HEK293T (cell line): ENCODE measurements around the gene NUP205.

ENCODE experiments used
- CTCF ChIA-PET: fragments of 350-600 bp; formaldehyde crosslinking; extraction: SDS; loops from one replicate; lab custom pipeline; 2021; ENCODE audit warnings: antibody characterized with exemption, inconsistent platforms; lab: Yijun Ruan, JAX
- POLR2A ChIA-PET: fragments of 350-600 bp; formaldehyde crosslinking; extraction: SDS; loops from one replicate; lab custom pipeline; 2020; ENCODE audit warnings: antibody characterized with exemption, inconsistent platforms; lab: Yijun Ruan, JAX
- DNase-seq: peaks from one replicate; pipeline ENCODE4 v3.0.0; 2012; ENCODE audit warnings: mixed read lengths; ENCODE audit errors: extremely low spot score
- ARNT ChIP-seq: fragments of 450-650 bp; IDR thresholded peaks from 2 replicates; pipeline ENCODE4 v1.6.1; 2017; ENCODE audit warnings: mild to moderate bottlenecking
- BHLHE40 ChIP-seq: fragments of 450-650 bp; IDR thresholded peaks from 2 replicates; pipeline ENCODE4 v1.6.1; 2016; ENCODE audit warnings: mild to moderate bottlenecking, moderate library complexity, borderline replicate concordance
- CTBP1 ChIP-seq: fragments of 450-650 bp; IDR thresholded peaks from 2 replicates; pipeline ENCODE4 v1.6.1; 2016; ENCODE audit warnings: borderline replicate concordance
- ELF4 ChIP-seq: fragments of 450-650 bp; IDR thresholded peaks from 2 replicates; pipeline ENCODE4 v1.6.1; 2017; ENCODE audit warnings: antibody characterized with exemption
- FOXA1 ChIP-seq: fragments of 450-650 bp; IDR thresholded peaks from 2 replicates; pipeline ENCODE4 v1.6.1; 2016; ENCODE audit warnings: mild to moderate bottlenecking
- FOXK2 ChIP-seq: fragments of 450-650 bp; IDR thresholded peaks from 2 replicates; pipeline ENCODE4 v1.6.1; 2016; ENCODE audit warnings: mild to moderate bottlenecking
- FOXM1 ChIP-seq: fragments of 450-650 bp; IDR thresholded peaks from 2 replicates; pipeline ENCODE4 v1.6.1; 2017; ENCODE audit warnings: mild to moderate bottlenecking, borderline replicate concordance
- HDGF ChIP-seq: fragments of 450-650 bp; IDR thresholded peaks from 2 replicates; pipeline ENCODE4 v1.6.1; 2017; ENCODE audit warnings: antibody characterized with exemption, borderline replicate concordance
- L3MBTL2 ChIP-seq: fragments of 450-650 bp; conservative IDR thresholded peaks from 2 replicates; pipeline ENCODE4 v1.6.1; 2016; ENCODE audit warnings: mild to moderate bottlenecking
- LEF1 ChIP-seq: fragments of 450-650 bp; IDR thresholded peaks from 2 replicates; pipeline ENCODE4 v1.6.1; 2017; ENCODE audit warnings: mild to moderate bottlenecking, borderline replicate concordance
- NFRKB ChIP-seq: fragments of 450-650 bp; IDR thresholded peaks from 2 replicates; pipeline ENCODE4 v1.6.1; 2016; ENCODE audit warnings: mild to moderate bottlenecking, moderate library complexity
- SP1 ChIP-seq: fragments of 450-650 bp; IDR thresholded peaks from 2 replicates; pipeline ENCODE4 v1.6.1; 2017
- SUZ12 ChIP-seq: fragments of 450-650 bp; IDR thresholded peaks from 2 replicates; pipeline ENCODE4 v1.6.1; 2016; ENCODE audit warnings: mild to moderate bottlenecking
- TARDBP ChIP-seq: fragments of 450-650 bp; IDR thresholded peaks from 2 replicates; pipeline ENCODE4 v1.6.1; 2016
- ZNF384 ChIP-seq: fragments of 450-650 bp; IDR thresholded peaks from 2 replicates; pipeline ENCODE4 v1.6.1; 2016
- TF ChIP-seq, protein P1 (sequence below): fragments of 450-650 bp; IDR thresholded peaks from 2 replicates; pipeline ENCODE4 v1.6.1; 2016

Gene NUP205

DNA sequence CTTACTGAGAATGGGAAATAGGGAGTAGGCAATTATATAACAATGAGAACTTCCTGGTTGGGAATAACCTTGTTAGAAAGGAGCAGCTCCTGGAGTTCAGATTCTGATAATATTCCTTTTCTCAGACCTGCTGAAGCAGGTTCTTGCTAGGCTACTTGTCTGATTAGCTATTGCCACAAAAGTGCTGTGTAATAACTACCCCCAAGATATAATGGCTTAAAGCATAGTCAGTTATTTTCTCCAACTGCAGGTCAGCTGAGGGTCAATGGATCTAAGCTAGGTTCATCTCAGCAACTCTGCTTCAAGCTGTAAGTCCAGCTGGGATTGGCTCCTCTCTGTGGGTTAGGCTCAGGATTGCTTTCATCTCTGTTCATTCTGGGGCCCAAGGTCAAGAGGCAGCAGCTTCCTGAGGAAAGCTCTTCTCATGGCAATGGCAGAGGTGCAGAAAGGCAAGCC, 38.5 kb upstream of the NUP205 start:
- DNase-seq: no peak
- ChIA-PET CTCF (interaction anchor here (0.6 kb wide), 1 partner anchor 240 kb away, joined by 6 read pairs; no protein-coding TSS in a partner anchor), POLR2A (interaction anchor here (0.6 kb wide), 1 partner anchor 30 kb away, joined by 3 read pairs; no protein-coding TSS in a partner anchor)
- no peak for TF ChIP-seq FOXK2
- TF ChIP-seq BHLHE40: no peak
- no peak for TF ChIP-seq SUZ12
- TF ChIP-seq SP1: no peak
- no peak for TF ChIP-seq LEF1
- no peak for TF ChIP-seq ARNT
- no peak for TF ChIP-seq FOXA1
- TF ChIP-seq NFRKB: no peak
- no peak for TF ChIP-seq ELF4

DNA sequence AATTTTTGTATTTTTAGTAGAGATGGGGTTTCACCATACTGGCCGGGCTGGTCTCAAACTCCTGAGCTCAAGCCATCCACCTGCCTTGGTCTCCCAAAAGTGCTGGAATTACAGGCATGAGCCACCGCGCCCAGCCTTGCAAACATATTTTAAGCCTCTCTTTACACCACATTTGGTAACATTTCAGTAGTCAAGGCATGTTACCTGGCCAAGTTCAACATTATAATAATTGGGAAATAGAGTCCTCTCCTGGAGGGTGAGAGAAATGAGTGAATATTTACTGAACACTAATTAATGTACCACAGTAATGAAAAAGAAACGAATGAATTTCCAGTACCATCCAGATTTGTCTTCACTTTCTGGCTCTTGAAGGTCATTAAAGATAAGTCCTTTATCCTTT, 37.8 kb upstream of the NUP205 start:
- no peak for DNase-seq
- ChIA-PET CTCF (no interaction called here), POLR2A (no interaction called here)
- TF ChIP-seq L3MBTL2: no peak
- no peak for TF ChIP-seq FOXK2
- no peak for TF ChIP-seq HDGF

DNA sequence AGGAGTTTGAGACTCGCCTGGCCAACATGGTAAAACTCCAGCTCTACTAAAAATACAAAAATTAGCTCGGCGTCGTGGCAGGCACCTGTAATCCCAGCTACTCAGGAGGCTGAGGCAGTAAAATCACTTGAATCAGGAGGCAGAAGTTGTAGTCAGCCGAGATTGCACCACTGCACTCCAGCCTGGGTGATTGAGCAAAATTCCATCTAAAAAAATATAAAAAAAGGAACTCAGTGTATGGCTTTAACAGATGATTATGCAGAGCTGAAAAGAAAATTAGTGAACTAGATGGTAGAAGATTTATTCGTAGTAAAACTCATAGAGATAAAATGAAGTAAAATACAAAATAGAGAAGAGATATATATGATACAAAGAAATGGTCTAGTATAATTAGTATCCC, 35.2 kb upstream of the NUP205 start:
- POLR2A ChIA-PET: no interaction called here
- no peak for DNase-seq
- CTCF ChIA-PET: no interaction called here
- TF ChIP-seq CTBP1 (no peak), FOXA1 (no peak), ZNF384 (no peak), SP1 (no peak), FOXK2 (no peak), LEF1 (no peak)

DNA sequence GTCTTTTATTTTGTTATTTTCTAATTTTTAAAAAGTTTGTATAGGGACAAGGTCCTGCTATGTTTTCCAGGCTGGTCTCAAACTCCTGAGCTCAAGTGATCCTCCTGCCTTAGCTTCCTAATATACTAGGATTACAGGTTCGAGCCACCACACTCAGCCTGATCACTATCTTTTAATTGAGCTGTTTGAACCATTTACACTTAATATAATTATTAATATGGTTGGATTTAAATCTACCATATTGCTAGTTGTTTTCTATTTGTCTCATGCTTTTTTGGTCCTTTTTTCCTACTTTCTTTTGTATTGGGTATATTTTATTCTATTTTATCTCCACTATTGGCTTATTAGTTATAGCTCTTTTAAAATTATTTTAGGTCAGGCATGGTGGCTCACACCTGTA, 34.6 kb upstream of the NUP205 start:
- TF ChIP-seq ELF4: no peak
- TF ChIP-seq LEF1: no peak
- TF ChIP-seq FOXK2: no peak
- TF ChIP-seq SP1: no peak
- no peak for TF ChIP-seq SUZ12
- no peak for TF ChIP-seq L3MBTL2
- no peak for TF ChIP-seq BHLHE40
- no peak for TF ChIP-seq FOXM1
- no peak for TF ChIP-seq TARDBP
- TF ChIP-seq CTBP1: no peak
- no peak for TF ChIP-seq ZNF384
- no peak for TF ChIP-seq NFRKB
- TF ChIP-seq HDGF: no peak
- TF ChIP-seq, protein P1, sequence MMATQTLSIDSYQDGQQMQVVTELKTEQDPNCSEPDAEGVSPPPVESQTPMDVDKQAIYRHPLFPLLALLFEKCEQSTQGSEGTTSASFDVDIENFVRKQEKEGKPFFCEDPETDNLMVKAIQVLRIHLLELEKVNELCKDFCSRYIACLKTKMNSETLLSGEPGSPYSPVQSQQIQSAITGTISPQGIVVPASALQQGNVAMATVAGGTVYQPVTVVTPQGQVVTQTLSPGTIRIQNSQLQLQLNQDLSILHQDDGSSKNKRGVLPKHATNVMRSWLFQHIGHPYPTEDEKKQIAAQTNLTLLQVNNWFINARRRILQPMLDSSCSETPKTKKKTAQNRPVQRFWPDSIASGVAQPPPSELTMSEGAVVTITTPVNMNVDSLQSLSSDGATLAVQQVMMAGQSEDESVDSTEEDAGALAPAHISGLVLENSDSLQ: no peak
- CTCF ChIA-PET: interaction anchor here (0.6 kb wide), 1 partner anchor 148 kb away, joined by 5 read pairs; no protein-coding TSS in a partner anchor
- DNase-seq: no peak
- POLR2A ChIA-PET: no interaction called here

DNA sequence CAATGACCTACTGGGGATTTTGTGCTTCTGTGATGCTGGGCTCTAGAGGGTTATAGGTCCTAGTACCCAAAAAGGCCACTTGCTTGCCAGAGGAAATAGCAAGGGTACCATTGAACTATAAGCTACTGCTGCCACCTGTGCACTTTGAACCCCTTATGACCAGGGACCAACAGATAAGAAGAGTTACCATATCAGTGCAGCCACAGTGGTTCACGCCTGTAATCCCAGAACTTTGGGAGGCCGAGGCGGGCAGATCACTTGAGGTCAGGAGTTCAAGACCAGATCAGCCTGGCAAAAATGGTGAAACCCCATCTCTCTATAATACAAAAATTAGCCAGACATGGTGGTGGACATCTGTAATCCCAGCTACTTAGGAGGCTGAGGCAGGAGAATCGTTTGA, 32.3 kb upstream of the NUP205 start:
- TF ChIP-seq BHLHE40 (no peak), ARNT (no peak), SP1 (no peak)
- no peak for DNase-seq
- ChIA-PET CTCF (no interaction called here), POLR2A (no interaction called here)

DNA sequence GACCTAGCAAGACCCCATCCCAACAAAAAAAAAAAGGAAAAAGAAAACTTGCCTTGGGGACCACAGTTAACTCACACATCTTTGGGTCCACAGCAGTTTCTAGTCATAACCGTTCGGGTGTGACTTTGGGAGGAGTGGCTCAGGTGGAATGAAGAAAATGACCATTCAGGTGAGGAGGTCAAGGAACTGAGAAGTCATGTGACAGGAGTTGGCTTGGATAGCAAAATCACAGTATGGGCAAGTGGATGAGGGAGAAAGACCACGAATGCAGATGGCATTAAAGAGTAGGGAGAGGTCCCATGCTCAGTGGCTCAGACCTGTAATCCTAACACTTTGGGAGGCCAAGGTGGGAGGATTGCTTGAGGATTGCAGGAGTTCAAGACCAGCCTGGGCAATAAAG, 30.7 kb upstream of the NUP205 start:
- DNase-seq: no peak
- TF ChIP-seq SUZ12 (no peak), ZNF384 (no peak), SP1 (no peak), BHLHE40 (no peak), NFRKB (no peak), CTBP1 (no peak), ARNT (no peak), FOXA1 (no peak), HDGF (no peak), FOXK2 (no peak), LEF1 (no peak)
- TF ChIP-seq, protein P1: no peak
- ChIA-PET CTCF (no interaction called here), POLR2A (no interaction called here)

DNA sequence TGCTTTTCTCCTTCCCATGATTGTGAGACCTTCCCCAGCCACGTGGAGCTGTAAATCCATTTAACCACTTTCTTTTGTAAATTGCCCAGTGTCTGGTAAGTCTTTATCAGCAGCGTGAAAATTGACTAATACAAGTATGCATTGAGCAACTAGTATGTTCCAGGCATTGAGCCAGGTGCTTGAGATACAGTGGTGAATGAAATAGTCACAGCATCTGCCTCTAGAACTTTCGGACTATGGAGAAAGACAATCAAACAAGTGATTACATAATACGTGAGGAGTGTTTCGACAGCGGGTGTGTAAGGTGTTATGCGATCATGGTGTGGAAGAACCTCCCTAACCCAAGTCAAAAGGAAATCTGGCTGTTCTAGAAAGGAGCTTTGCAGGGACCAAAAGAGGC, 21.6 kb upstream of the NUP205 start:
- ChIA-PET POLR2A (no interaction called here), CTCF (no interaction called here)
- TF ChIP-seq ZNF384 (no peak), FOXM1 (no peak), L3MBTL2 (no peak), CTBP1 (no peak), SP1 (no peak), LEF1 (no peak)
- DNase-seq: no peak

DNA sequence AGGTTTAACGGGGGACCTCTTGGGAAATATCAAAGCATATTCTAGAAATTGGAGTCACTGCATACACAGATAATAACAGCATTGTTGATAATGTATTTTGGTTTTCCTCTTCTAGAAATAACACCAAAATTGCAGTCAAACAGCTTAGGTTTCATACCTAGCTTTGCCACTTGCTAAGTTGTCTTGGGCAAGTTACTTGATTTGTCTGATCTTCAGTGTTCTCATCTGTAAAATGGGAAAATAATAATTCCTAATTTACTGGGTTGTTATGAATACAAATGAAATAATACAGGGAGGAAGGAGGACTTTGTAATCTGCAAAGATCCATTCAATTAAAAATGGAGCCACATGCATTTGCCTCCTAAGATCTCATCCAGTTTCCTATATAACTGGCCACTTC, 20.3 kb upstream of the NUP205 start:
- CTCF ChIA-PET: no interaction called here
- no peak for DNase-seq
- POLR2A ChIA-PET: no interaction called here
- TF ChIP-seq BHLHE40 (no peak), ARNT (no peak), ZNF384 (no peak), TARDBP (no peak), SUZ12 (no peak), NFRKB (no peak)
